ENCODE data around the gene CRYBA2. TPM values are rescaled to one million over a fixed set of nuclear protein-coding genes. Genes with fewer than 3 reads are reported as not detected.

Gene CRYBA2
- total RNA-seq, 1 experiment from 2014 or later, result 13.5 TPM

DNA sequence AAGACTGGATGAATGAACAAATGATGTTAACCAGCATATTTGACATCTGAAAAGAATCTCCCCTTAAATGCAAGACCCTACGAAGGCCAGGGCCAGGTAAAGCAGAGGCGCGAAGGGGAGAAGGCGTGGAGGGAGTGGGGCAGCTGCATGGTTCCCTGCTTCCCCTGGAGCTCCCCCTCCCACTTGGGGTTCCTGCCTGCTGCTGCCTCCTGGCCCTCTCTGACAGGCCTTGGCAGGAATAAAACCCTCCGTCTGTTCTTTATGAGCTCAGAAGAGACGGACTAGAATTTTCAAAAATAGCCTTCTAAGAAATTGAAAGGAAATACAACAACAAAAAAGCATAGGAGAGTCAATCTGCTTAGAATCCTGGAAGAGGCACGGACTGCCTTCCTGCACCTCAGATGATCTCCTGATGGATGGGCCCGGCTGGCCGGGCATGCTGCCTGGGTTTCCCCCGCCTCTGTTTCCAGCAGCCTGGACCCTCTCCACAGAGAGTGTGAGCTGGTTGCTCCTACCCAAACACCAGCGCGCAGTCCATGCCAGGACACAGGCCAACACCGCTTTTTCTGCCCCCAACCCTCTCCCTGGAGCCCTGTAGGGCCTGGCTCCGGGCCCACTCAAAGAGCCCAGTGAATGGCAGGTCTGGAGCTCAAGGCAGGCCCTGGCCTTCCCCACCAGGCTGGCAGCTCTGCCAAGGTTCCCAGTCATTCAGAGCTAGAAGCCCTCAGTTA lies 24.1 kb upstream of the CRYBA2 start:
- no peaks in the 10 kb centered on the region for H3K9me2 ChIP-seq (replicated peaks; ENCODE audit: low read length)
- H3K4me3 ChIP-seq (ENCODE audit: low read length), result no peak overlapping the region
- ATAC-seq, result no peak
- no peaks in the 10 kb centered on the region for H3K27me3 ChIP-seq (ENCODE audit: low read length)
- no TSS peak for BruUV-seq (replicated peaks)
- H3K9ac ChIP-seq (ENCODE audit: low read length), result no peak overlapping the region
- no peaks in the 10 kb centered on the region for H3K9me3 ChIP-seq (ENCODE audit: low read length)
- TF ChIP-seq EZH2 (IDR thresholded peaks at IDR 0.05; ENCODE audit: low read length, unreplicated experiment) (no peak), EZH2phosphoT487 (IDR thresholded peaks at IDR 0.05; ENCODE audit: borderline replicate concordance, low read length) (no peak)
- TF ChIP-seq, protein P1, sequence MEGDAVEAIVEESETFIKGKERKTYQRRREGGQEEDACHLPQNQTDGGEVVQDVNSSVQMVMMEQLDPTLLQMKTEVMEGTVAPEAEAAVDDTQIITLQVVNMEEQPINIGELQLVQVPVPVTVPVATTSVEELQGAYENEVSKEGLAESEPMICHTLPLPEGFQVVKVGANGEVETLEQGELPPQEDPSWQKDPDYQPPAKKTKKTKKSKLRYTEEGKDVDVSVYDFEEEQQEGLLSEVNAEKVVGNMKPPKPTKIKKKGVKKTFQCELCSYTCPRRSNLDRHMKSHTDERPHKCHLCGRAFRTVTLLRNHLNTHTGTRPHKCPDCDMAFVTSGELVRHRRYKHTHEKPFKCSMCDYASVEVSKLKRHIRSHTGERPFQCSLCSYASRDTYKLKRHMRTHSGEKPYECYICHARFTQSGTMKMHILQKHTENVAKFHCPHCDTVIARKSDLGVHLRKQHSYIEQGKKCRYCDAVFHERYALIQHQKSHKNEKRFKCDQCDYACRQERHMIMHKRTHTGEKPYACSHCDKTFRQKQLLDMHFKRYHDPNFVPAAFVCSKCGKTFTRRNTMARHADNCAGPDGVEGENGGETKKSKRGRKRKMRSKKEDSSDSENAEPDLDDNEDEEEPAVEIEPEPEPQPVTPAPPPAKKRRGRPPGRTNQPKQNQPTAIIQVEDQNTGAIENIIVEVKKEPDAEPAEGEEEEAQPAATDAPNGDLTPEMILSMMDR (conservative IDR thresholded peaks at IDR 0.05; ENCODE audit: low read depth, low read length), result no peak
- no peaks in the 10 kb centered on the region for H3K79me2 ChIP-seq (ENCODE audit: low read length)
- ChIA-PET POLR2A (ENCODE audit: unreplicated experiment) (no interaction called here), CTCF (interaction anchor here (1.0 kb wide), 1 partner anchor 9 kb away, joined by 3 read pairs; no protein-coding TSS in a partner anchor)
- no peak for DNase-seq
- H3K4me1 ChIP-seq (ENCODE audit: insufficient read depth, low read length), result no peaks in the 10 kb centered on the region
- H3K27ac ChIP-seq (ENCODE audit: low read length), result no peak overlapping the region
- no peaks in the 10 kb centered on the region for H4K20me1 ChIP-seq (ENCODE audit: low read length)
- H3F3A ChIP-seq (ENCODE audit: low read length, unreplicated experiment), result no peaks in the 10 kb centered on the region
- no peaks in the 10 kb centered on the region for H3K36me3 ChIP-seq (ENCODE audit: low read depth, low read length)
- intact Hi-C loops (cut with micrococcal nuclease), result no loop called here
- no peak overlapping the region for H2AFZ ChIP-seq (ENCODE audit: low read length)
- no peak overlapping the region for H3K4me2 ChIP-seq (ENCODE audit: low read length)

DNA sequence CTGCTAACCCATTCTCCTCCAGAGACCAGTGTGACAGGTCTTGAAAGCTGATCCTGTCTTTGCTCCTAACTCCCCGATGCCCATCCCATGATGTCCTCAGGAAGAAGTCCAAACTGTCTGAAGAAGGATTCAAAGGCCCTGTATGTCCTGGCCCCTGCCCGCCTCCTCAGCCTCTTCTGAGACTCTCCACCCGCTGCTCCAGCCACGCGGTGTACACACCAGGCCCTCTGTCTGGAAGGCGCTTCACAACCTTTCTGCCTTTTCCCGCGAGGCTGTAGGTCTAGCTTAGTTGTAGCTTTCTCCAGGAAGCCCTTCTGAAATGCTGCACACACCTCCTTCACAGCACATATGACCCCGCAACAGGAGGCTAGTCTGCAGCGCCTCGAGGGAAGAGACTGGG lies 23.5 kb upstream of the CRYBA2 start:
- no peak overlapping the region for H3K27ac ChIP-seq (ENCODE audit: low read length)
- no peak for ATAC-seq
- no peaks in the 10 kb centered on the region for H3K36me3 ChIP-seq (ENCODE audit: low read depth, low read length)

More for the DNA sequence above, 23.5 kb upstream of the CRYBA2 start:
- DNase-seq, result no peak
- no peaks in the 10 kb centered on the region for H4K20me1 ChIP-seq (ENCODE audit: low read length)
- no peaks in the 10 kb centered on the region for H3K9me3 ChIP-seq (ENCODE audit: low read length)
- H3K27me3 ChIP-seq (ENCODE audit: low read length), result no peaks in the 10 kb centered on the region
- ChIA-PET POLR2A (ENCODE audit: unreplicated experiment) (no interaction called here), CTCF (no interaction called here)
- H2AFZ ChIP-seq (ENCODE audit: low read length), result no peak overlapping the region
- H3K79me2 ChIP-seq (ENCODE audit: low read length), result no peaks in the 10 kb centered on the region
- H3K4me2 ChIP-seq (ENCODE audit: low read length), result no peak overlapping the region
- no peaks in the 10 kb centered on the region for H3F3A ChIP-seq (ENCODE audit: low read length, unreplicated experiment)
- no peaks in the 10 kb centered on the region for H3K4me1 ChIP-seq (ENCODE audit: insufficient read depth, low read length)
- no TSS peak for BruUV-seq (replicated peaks)
- H3K4me3 ChIP-seq (ENCODE audit: low read length), result no peak overlapping the region
- TF ChIP-seq, protein P1 (conservative IDR thresholded peaks at IDR 0.05; ENCODE audit: low read depth, low read length), result no peak
- no peak for TF ChIP-seq EZH2phosphoT487 (IDR thresholded peaks at IDR 0.05; ENCODE audit: borderline replicate concordance, low read length)
- TF ChIP-seq EZH2 (IDR thresholded peaks at IDR 0.05; ENCODE audit: low read length, unreplicated experiment), result no peak
- H3K9ac ChIP-seq (ENCODE audit: low read length), result no peak overlapping the region
- H3K9me2 ChIP-seq (replicated peaks; ENCODE audit: low read length), result no peaks in the 10 kb centered on the region
- intact Hi-C loops (cut with micrococcal nuclease), result no loop called here

Measured in PC-3 (cell line).